ENCODE results near the gene YY1AP1. TPM values are rescaled to one million over a fixed set of nuclear protein-coding genes. Genes with fewer than 3 reads are reported as not detected.
A peak's percentile ranks its signal among the peaks of the same experiment; 100 is the strongest.

The YY1AP1 gene, protein sequence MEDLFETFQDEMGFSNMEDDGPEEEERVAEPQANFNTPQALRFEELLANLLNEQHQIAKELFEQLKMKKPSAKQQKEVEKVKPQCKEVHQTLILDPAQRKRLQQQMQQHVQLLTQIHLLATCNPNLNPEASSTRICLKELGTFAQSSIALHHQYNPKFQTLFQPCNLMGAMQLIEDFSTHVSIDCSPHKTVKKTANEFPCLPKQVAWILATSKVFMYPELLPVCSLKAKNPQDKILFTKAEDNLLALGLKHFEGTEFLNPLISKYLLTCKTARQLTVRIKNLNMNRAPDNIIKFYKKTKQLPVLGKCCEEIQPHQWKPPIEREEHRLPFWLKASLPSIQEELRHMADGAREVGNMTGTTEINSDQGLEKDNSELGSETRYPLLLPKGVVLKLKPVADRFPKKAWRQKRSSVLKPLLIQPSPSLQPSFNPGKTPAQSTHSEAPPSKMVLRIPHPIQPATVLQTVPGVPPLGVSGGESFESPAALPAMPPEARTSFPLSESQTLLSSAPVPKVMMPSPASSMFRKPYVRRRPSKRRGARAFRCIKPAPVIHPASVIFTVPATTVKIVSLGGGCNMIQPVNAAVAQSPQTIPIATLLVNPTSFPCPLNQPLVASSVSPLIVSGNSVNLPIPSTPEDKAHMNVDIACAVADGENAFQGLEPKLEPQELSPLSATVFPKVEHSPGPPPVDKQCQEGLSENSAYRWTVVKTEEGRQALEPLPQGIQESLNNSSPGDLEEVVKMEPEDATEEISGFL
- total RNA-seq: 100 to 1,000 TPM in 1 of 4 donors, 10 to 100 TPM in 3; 84.0 to 198 (median 92.1) TPM

DNA sequence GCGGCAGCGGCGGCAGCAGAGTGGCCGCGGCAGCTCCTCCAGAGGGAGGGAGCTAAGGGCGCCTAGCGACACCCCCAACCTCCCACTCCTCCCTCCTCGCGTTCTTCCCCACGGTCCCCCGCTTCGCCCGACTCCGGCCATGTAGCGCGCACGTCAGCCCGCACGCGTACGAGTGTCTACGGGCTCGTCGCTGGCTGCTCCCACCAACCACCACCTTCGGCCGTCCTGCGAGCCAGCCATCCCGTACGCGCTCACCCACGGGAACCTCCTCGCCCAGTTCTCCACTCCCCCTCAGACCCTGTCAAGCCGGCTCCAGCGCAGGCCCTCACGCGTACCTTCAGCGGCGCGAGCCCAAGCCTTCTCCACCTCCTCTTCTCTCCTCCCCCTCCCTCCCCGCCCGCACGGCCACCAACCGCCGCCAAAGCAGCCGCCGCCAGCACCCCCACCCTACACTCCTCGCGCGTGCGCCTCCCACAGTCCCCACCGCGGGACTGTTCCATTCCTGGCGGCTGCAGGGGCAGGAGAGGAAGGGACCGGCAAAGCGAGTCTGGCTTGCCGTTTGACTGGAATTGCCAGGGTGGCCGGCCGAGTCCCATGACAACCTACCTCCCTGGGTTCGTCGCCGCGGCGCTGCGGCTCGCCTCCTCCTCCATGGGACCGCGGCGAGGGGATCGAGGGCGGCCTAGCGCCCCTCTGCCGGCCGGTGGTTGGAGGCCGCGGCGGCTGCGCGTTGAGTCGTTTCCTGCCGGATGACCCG lies at the start of gene YY1AP1:
Gene YY1AP1 (minus strand): TSS at position 451 of the 757 bp plus-strand sequence. CDS start 8,338 bp downstream, outside the sequence.
- Histone ChIP-seq H3K9me3 (no peaks in the 10 kb centered on the region), H3K27me3 (no peaks in the 10 kb centered on the region), H3K27ac (peak within 1 kb of the TSS; percentile 94 to 98 (median 97)), H3K36me3 (no peaks in the 10 kb centered on the region), H3K4me1 (peaks cover 18 to 38% (median 28%) of the 10 kb centered on the region in 4 donors), H3K4me3 (peak within 1 kb of the TSS; percentile 79 to 91 (median 86))
- intact Hi-C loops (cut with DNase I; ENCODE audit: low total_unique reads): no loop called here
- in situ Hi-C loops (cut with MboI; ENCODE audit: low pct_ligation_motif_present in 1 of 4, low pct_unique_long_range_greater_than_20kb in 1 of 4, low sequenced_read_pairs in 3 of 4): no loop called here
- WGBS, 2 donors (ENCODE audit: low coverage in 1 of 2): 0% methylated on average over 53 of the region's 81 CpGs; no CpG with 5 or more reads in 1 of the 2 donors
- DNase-seq: peak; percentile 94
- no peak for TF ChIP-seq EP300 (IDR thresholded peaks at IDR 0.05; ENCODE audit: low read depth)
- TF ChIP-seq POLR2AphosphoS5 (IDR thresholded peaks at IDR 0.05): peak; percentile 82 to 87 (median 85)
- TF ChIP-seq, protein P1, sequence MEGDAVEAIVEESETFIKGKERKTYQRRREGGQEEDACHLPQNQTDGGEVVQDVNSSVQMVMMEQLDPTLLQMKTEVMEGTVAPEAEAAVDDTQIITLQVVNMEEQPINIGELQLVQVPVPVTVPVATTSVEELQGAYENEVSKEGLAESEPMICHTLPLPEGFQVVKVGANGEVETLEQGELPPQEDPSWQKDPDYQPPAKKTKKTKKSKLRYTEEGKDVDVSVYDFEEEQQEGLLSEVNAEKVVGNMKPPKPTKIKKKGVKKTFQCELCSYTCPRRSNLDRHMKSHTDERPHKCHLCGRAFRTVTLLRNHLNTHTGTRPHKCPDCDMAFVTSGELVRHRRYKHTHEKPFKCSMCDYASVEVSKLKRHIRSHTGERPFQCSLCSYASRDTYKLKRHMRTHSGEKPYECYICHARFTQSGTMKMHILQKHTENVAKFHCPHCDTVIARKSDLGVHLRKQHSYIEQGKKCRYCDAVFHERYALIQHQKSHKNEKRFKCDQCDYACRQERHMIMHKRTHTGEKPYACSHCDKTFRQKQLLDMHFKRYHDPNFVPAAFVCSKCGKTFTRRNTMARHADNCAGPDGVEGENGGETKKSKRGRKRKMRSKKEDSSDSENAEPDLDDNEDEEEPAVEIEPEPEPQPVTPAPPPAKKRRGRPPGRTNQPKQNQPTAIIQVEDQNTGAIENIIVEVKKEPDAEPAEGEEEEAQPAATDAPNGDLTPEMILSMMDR (IDR thresholded peaks at IDR 0.05): peak in 3 of 5 experiments; percentile 17 to 69 (median 30)
- TF ChIP-seq POLR2A (IDR thresholded peaks at IDR 0.05): peak; percentile 89

DNA sequence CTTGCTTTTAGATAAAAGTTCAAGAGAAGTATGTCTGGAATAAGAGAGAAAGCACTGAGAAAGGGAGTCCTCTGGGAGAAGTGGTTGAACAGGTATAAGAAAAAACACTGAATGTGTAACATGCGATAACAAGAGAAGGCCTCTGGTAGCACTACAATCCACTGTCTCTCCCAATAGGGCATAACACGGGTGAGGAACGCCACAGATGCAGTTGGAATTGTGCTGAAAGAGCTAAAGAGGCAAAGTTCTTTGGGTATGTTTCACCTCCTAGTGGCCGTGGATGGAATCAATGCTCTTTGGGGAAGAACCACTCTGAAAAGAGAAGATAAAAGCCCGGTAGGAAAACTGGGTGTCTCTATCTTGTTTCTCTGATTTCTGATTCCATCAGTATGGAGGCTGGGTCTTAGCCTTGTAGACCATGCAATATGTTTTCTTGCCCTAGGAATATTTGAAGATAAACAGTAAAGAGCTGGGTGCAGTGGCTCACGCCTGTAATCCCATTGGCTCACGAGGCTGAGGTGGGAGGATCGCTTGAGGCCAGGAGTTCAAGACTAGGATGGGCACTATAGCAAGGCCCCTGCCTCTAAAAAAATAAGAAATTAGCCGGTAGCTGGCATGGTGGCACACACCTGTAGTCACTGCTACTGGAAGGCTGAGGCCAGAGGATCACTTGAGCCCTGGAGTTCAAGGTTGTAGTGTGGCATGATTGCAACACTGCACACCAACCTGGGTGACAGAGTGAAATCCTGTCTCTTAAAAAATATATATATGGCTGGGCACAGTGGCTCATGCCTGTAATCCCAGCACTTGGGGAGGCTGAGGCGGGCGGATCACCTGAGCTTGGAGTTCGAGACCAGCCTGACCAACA lies 40.7 kb upstream of the YY1AP1 start:
- Histone ChIP-seq H3K36me3 (peaks cover 0 to 25% (median 3%) of the 10 kb centered on the region in 4 donors), H3K27me3 (no peaks in the 10 kb centered on the region), H3K4me1 (no peaks in the 10 kb centered on the region), H3K27ac (no peak overlapping the region), H3K4me3 (no peak overlapping the region), H3K9me3 (no peaks in the 10 kb centered on the region)
- DNase-seq: peak; percentile 46
- 62% methylated on average over 11 to 12 of the region's 12 CpGs for WGBS, 2 donors (ENCODE audit: low coverage in 1 of 2)
- in situ Hi-C loops (cut with MboI; ENCODE audit: low pct_ligation_motif_present in 1 of 4, low pct_unique_long_range_greater_than_20kb in 1 of 4, low sequenced_read_pairs in 3 of 4) (no loop called here), intact Hi-C loops (cut with DNase I; ENCODE audit: low total_unique reads) (no loop called here)
- TF ChIP-seq, protein P1 (IDR thresholded peaks at IDR 0.05): peak; percentile 52 to 69 (median 62)
- TF ChIP-seq POLR2AphosphoS5 (IDR thresholded peaks at IDR 0.05): no peak
- no peak for TF ChIP-seq EP300 (IDR thresholded peaks at IDR 0.05; ENCODE audit: low read depth)
- no peak for TF ChIP-seq POLR2A (IDR thresholded peaks at IDR 0.05)

DNA sequence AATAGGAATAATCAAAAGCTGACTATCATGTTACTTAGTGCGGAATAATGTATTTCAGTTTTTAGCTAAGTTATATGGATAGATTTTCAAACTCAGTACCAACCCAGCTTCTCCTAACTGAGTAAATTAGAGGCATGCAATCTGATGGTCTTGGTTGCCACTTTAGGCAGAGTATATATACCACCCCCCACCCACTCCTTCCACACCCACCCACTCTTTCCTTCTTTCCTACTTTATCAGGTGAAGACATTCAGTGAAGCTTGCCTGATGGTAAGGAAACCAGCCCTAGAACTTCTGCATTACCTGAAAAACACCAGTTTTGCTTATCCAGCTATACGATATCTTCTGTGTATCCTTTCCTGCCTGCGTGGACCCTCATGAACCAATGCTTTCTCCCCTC lies 36.6 kb upstream of the YY1AP1 start:
- intact Hi-C loops (cut with DNase I; ENCODE audit: low total_unique reads) (no loop called here), in situ Hi-C loops (cut with MboI; ENCODE audit: low pct_ligation_motif_present in 1 of 4, low pct_unique_long_range_greater_than_20kb in 1 of 4, low sequenced_read_pairs in 3 of 4) (no loop called here)
- no peaks in the 10 kb centered on the region for H3K4me1 ChIP-seq
- TF ChIP-seq, protein P1 (IDR thresholded peaks at IDR 0.05): no peak
- TF ChIP-seq POLR2AphosphoS5 (IDR thresholded peaks at IDR 0.05) (no peak), EP300 (IDR thresholded peaks at IDR 0.05; ENCODE audit: low read depth) (no peak), POLR2A (IDR thresholded peaks at IDR 0.05) (no peak)
- peaks cover 0 to 12% (median 0%) of the 10 kb centered on the region in 4 donors for H3K36me3 ChIP-seq
- no peak for DNase-seq
- H3K9me3 ChIP-seq: no peaks in the 10 kb centered on the region
- WGBS, 2 donors (ENCODE audit: low coverage in 1 of 2): 92 to 100% methylated on average over 2 to 3 of the region's 3 CpGs
- H3K27me3 ChIP-seq: no peaks in the 10 kb centered on the region
- H3K4me3 ChIP-seq: no peak overlapping the region
- no peak overlapping the region for H3K27ac ChIP-seq
